ENCODE data around the gene AFAP1. TPM values are rescaled to one million over a fixed set of nuclear protein-coding genes. Genes with fewer than 3 reads are reported as not detected.
A peak's percentile ranks its signal among the peaks of the same experiment; 100 is the strongest.

The AFAP1 gene
- total RNA-seq, 2 donors from 2014 or later: 9.6 to 35.3 TPM

- 83 to 91% methylated on average over 15 to 22 of the region's 22 CpGs for WGBS, 2 donors
- H3K4me1 ChIP-seq: peaks cover 7% of the 10 kb centered on the region
- peak overlapping the region in 3 of 4 donors; percentile 19 to 69 (median 54) for H3K27ac ChIP-seq
- intact Hi-C loops (cut with DNase I): no loop called here
- no peaks in the 10 kb centered on the region for H3K36me3 ChIP-seq (replicated peaks in 1 of 2; ENCODE audit: insufficient read depth in 1 of 2, low read depth in 2 of 2)
- no peak overlapping the region for H3K4me3 ChIP-seq
- H3K27me3 ChIP-seq: no peaks in the 10 kb centered on the region
- DNase-seq: peak in 2 of 4 donors; percentile 15 to 33
- no peaks in the 10 kb centered on the region for H3K9me3 ChIP-seq
- ATAC-seq: peak; percentile 73
- TF ChIP-seq CTCF (IDR thresholded peaks at IDR 0.05) (no peak), POLR2A (IDR thresholded peaks at IDR 0.05) (no peak)
Observed at GRCh38 chr4:7842384-7843279, 97.0 kb downstream of the AFAP1 start.

- DNase-seq (no peak), ATAC-seq (no peak)
- H3K4me3 ChIP-seq: no peak overlapping the region
- 93 to 96% methylated on average over 2 of the region's 2 CpGs for WGBS, 2 donors
- intact Hi-C loops (cut with DNase I): no loop called here
- no peaks in the 10 kb centered on the region for H3K9me3 ChIP-seq
- no peak for TF ChIP-seq POLR2A (IDR thresholded peaks at IDR 0.05)
- no peak for TF ChIP-seq CTCF (IDR thresholded peaks at IDR 0.05)
- peaks cover 7% of the 10 kb centered on the region for H3K4me1 ChIP-seq
- H3K36me3 ChIP-seq (replicated peaks in 1 of 2; ENCODE audit: insufficient read depth in 1 of 2, low read depth in 2 of 2): no peaks in the 10 kb centered on the region
- H3K27me3 ChIP-seq: no peaks in the 10 kb centered on the region
- H3K27ac ChIP-seq: no peak overlapping the region
Observed at GRCh38 chr4:7841894-7842293, 97.8 kb downstream of the AFAP1 start.

GRCh38 chr4:7841071-7841470 is 98.6 kb downstream of the AFAP1 start:
- Histone ChIP-seq H3K4me1 (peaks cover 7% of the 10 kb centered on the region), H3K36me3 (replicated peaks in 1 of 2; ENCODE audit: insufficient read depth in 1 of 2, low read depth in 2 of 2) (no peaks in the 10 kb centered on the region), H3K4me3 (no peak overlapping the region), H3K27ac (no peak overlapping the region), H3K27me3 (no peaks in the 10 kb centered on the region), H3K9me3 (no peaks in the 10 kb centered on the region)
- intact Hi-C loops (cut with DNase I): no loop called here
- no peak for TF ChIP-seq POLR2A (IDR thresholded peaks at IDR 0.05)
- TF ChIP-seq CTCF (IDR thresholded peaks at IDR 0.05): no peak
- no peak for ATAC-seq
- no peak for DNase-seq
- WGBS, 2 donors: 84 to 96% methylated on average over 6 of the region's 6 CpGs

GRCh38 chr4:7839856-7840255 is 99.8 kb downstream of the AFAP1 start:
- WGBS, 2 donors: 73 to 78% methylated on average over 4 of the region's 4 CpGs
- Histone ChIP-seq H3K36me3 (replicated peaks in 1 of 2; ENCODE audit: insufficient read depth in 1 of 2, low read depth in 2 of 2) (no peaks in the 10 kb centered on the region), H3K27ac (no peak overlapping the region), H3K4me3 (no peak overlapping the region), H3K27me3 (no peaks in the 10 kb centered on the region), H3K4me1 (peaks cover 7% of the 10 kb centered on the region), H3K9me3 (no peaks in the 10 kb centered on the region)
- DNase-seq (no peak), ATAC-seq (no peak)
- intact Hi-C loops (cut with DNase I): no loop called here
- TF ChIP-seq CTCF (IDR thresholded peaks at IDR 0.05) (no peak), POLR2A (IDR thresholded peaks at IDR 0.05) (no peak)
